COLO668 (cell line): ENCODE results near the gene GREB1.

Experiments used
- DNase-seq: peaks from one replicate; lab custom pipeline; 2025; ENCODE audit not compliant: unreplicated experiment; lab: John Stamatoyannopoulos, UW

The GREB1 gene

GRCh38 chr2:11598228-11598731 lies 64.4 kb downstream of the GREB1 start:
- DNase-seq: peak; percentile 34

GRCh38 chr2:11602563-11603204 lies 68.8 kb downstream of the GREB1 start:
- no peak for DNase-seq

GRCh38 chr2:11610624-11611242 lies 76.9 kb downstream of the GREB1 start:
- no peak for DNase-seq

GRCh38 chr2:11611251-11611650 lies 77.4 kb downstream of the GREB1 start:
- DNase-seq: no peak

GRCh38 chr2:11612553-11613215 lies 78.8 kb downstream of the GREB1 start:
- no peak for DNase-seq

- DNase-seq: no peak
Measured at GRCh38 chr2:11613297-11613696, 79.5 kb downstream of the GREB1 start.

GRCh38 chr2:11615209-11615608 lies 81.4 kb downstream of the GREB1 start:
- DNase-seq: no peak

- no peak for DNase-seq
Measured at GRCh38 chr2:11616097-11616687, 82.3 kb downstream of the GREB1 start.

- no peak for DNase-seq
Measured at GRCh38 chr2:11616851-11617415, 83.1 kb downstream of the GREB1 start.

- no peak for DNase-seq
Measured at GRCh38 chr2:11617527-11617926, 83.7 kb downstream of the GREB1 start.

GRCh38 chr2:11617984-11618707 lies 84.3 kb downstream of the GREB1 start:
- DNase-seq: no peak

- no peak for DNase-seq
Measured at GRCh38 chr2:11618708-11619062, 84.8 kb downstream of the GREB1 start.

- no peak for DNase-seq
Measured at GRCh38 chr2:11621410-11621809, 87.6 kb downstream of the GREB1 start.

GRCh38 chr2:11622611-11623010 lies 88.8 kb downstream of the GREB1 start:
- no peak for DNase-seq

GRCh38 chr2:11624893-11625292 lies 91.0 kb downstream of the GREB1 start:
- no peak for DNase-seq

GRCh38 chr2:11625671-11626070 lies 91.8 kb downstream of the GREB1 start:
- no peak for DNase-seq

- no peak for DNase-seq
Measured at GRCh38 chr2:11628675-11629074, 94.8 kb downstream of the GREB1 start.

- DNase-seq: no peak
Measured at GRCh38 chr2:11629215-11629614, 95.4 kb downstream of the GREB1 start.

GRCh38 chr2:11629851-11630250 lies 96.0 kb downstream of the GREB1 start:
- DNase-seq: no peak

- DNase-seq: peak; percentile 79
Measured at GRCh38 chr2:11630855-11631254, 97.0 kb downstream of the GREB1 start.

- peak; percentile 71 for DNase-seq
Measured at GRCh38 chr2:11631462-11631861, 97.6 kb downstream of the GREB1 start.
